Keratinocyte (primary cell): Measurements from ENCODE around the gene TMEM59L. TPM values are rescaled to one million over a fixed set of nuclear protein-coding genes. Genes with fewer than 3 reads are reported as not detected.
A peak's percentile ranks its signal among the peaks of the same experiment; 100 is the strongest.

Experiments used
- DNase-seq: peaks from one replicate; pipeline ENCODE4 v3.0.0-alpha.2; 2011; ENCODE audit warnings: low read depth, missing footprints, low spot score
- FAIRE-seq: peaks from 2 replicates; lab custom pipeline; 2011; peaks lifted over from hg19 to GRCh38; lab: Jason Lieb, UNC
- H2AFZ ChIP-seq: 2 replicates; pipeline ENCODE4 v1.6.0; 2012; ENCODE audit warnings: low read length, control low read depth, inconsistent platforms; ENCODE audit not compliant: control insufficient read depth
- H3K27ac ChIP-seq: 2 replicates; pipeline ENCODE4 v1.5.1; 2011; ENCODE audit warnings: low read length; ENCODE audit not compliant: control insufficient read depth, insufficient read depth
- H3K27me3 ChIP-seq: 3 replicates; pipeline ENCODE4 v1.6.0; 2011; ENCODE audit warnings: low read length; ENCODE audit not compliant: control insufficient read depth, insufficient read depth; ENCODE audit errors: extremely low read depth
- H3K36me3 ChIP-seq, 2 experiments: 2 replicates in 1 of 2; 3 replicates in 1 of 2; pipeline ENCODE4 v1.5.1; 2011; ENCODE audit warnings: low read length in 2 of 2, mild to moderate bottlenecking in 1 of 2; ENCODE audit not compliant: control insufficient read depth in 2 of 2, insufficient read depth in 2 of 2; ENCODE audit errors: extremely low read depth in 1 of 2
- H3K4me1 ChIP-seq: 3 replicates; pipeline ENCODE4 v1.5.1; 2011; ENCODE audit warnings: low read length; ENCODE audit not compliant: control insufficient read depth, insufficient read depth; ENCODE audit errors: extremely low read depth
- H3K4me2 ChIP-seq: 3 replicates; pipeline ENCODE4 v1.6.0; 2011; ENCODE audit warnings: low read depth, low read length; ENCODE audit not compliant: control insufficient read depth, insufficient read depth; ENCODE audit errors: extremely low read depth
- H3K4me3 ChIP-seq, 3 experiments: fragments of 200-600 bp in 1 of 3; sonication (generic) in 1 of 3; 2 replicates in 2 of 3; 3 replicates in 1 of 3; pipeline ENCODE4 v1.5.1; 2011 to 2016; ENCODE audit warnings: low read length in 3 of 3, mild to moderate bottlenecking in 3 of 3, control low read depth in 2 of 3, inconsistent platforms in 1 of 3, low read depth in 1 of 3, mixed read lengths in 1 of 3, mixed run types in 1 of 3, moderate library complexity in 1 of 3; ENCODE audit not compliant: control insufficient read depth in 2 of 3, insufficient read depth in 2 of 3; ENCODE audit errors: extremely low read depth in 1 of 3
- H3K79me2 ChIP-seq: 2 replicates; pipeline ENCODE4 v1.6.0; 2012; ENCODE audit warnings: low read length; ENCODE audit not compliant: control insufficient read depth, insufficient read depth
- H3K9ac ChIP-seq: 3 replicates; pipeline ENCODE4 v1.6.0; 2011; ENCODE audit warnings: low read length; ENCODE audit not compliant: control insufficient read depth, insufficient read depth; ENCODE audit errors: extremely low read depth
- H3K9me1 ChIP-seq: 3 replicates; pipeline ENCODE4 v1.6.0; 2011; ENCODE audit warnings: low read length; ENCODE audit not compliant: control insufficient read depth, insufficient read depth; ENCODE audit errors: extremely low read depth
- H3K9me3 ChIP-seq: 2 replicates; pipeline ENCODE4 v1.5.1; 2012; ENCODE audit warnings: low read depth, low read length; ENCODE audit not compliant: control insufficient read depth
- H4K20me1 ChIP-seq: 3 replicates; pipeline ENCODE4 v1.6.0; 2011; ENCODE audit warnings: low read length; ENCODE audit not compliant: control insufficient read depth, insufficient read depth; ENCODE audit errors: extremely low read depth
- CTCF ChIP-seq, 3 experiments: IDR thresholded peaks in 1 of 3; conservative IDR thresholded peaks in 1 of 3; optimal IDR thresholded peaks in 1 of 3; 2 replicates in 2 of 3; 3 replicates in 1 of 3; pipeline versions ENCODE3 to v1.5.1; 2011; ENCODE audit warnings: low read length in 3 of 3, mild to moderate bottlenecking in 3 of 3, moderate library complexity in 2 of 3, control low read depth in 1 of 3, inconsistent platforms in 1 of 3; ENCODE audit not compliant: insufficient read depth in 2 of 3; ENCODE audit errors: extremely low read depth in 1 of 3
- EZH2 ChIP-seq: IDR thresholded peaks from one replicate; pipeline ENCODE4 v1.6.1; 2012; ENCODE audit warnings: inconsistent platforms, mild to moderate bottlenecking, low read length, moderate library complexity
- dilution Hi-C: fragments of 300-500 bp; cut with MboI; formaldehyde crosslinking; loops from one replicate; pipeline ENCODE4 v1.7.0; 2020; ENCODE audit warnings: low sequenced_read_pairs; ENCODE audit not compliant: extremely low pct_ligation_motif_present
- polyA plus RNA-seq, 5 experiments: library from polyadenylated mRNA; depleted of rRNA in 3 of 5; stranded (reverse) in 3 of 5; stranded (forward) in 1 of 5; unstranded in 1 of 5; fragments of >200 nt; gene quantifications; 1 replicate in 1 of 5; 2 replicates in 3 of 5; 3 replicates in 1 of 5; pipeline versions ENCODE4 v1.2.1 to v1.2.3, GENCODE V29; 2011 to 2012; ENCODE audit warnings: missing spikeins in 2 of 5, low read depth in 1 of 5, low replicate concordance in 1 of 5

The TMEM59L gene
- polyA plus RNA-seq, 1 donor (not counting 4 experiments of a cell fraction or from before 2014, with no cell fraction given) = not detected

GRCh38 chr19:18594824-18595373 is 17.8 kb upstream of the TMEM59L start:
- peaks cover 5 to 8% of the 10 kb centered on the region in 2 experiments for H3K36me3 ChIP-seq
- no peak overlapping the region for H2AFZ ChIP-seq
- no peaks in the 10 kb centered on the region for H3K9me3 ChIP-seq
- dilution Hi-C loops = no loop called here
- DNase-seq (no peak), FAIRE-seq (no peak)
- H3K27me3 ChIP-seq = no peaks in the 10 kb centered on the region
- no peaks in the 10 kb centered on the region for H4K20me1 ChIP-seq
- no peaks in the 10 kb centered on the region for H3K9me1 ChIP-seq
- H3K4me2 ChIP-seq = peak overlapping the region; percentile 70
- peaks cover 6% of the 10 kb centered on the region for H3K79me2 ChIP-seq
- no peak overlapping the region for H3K9ac ChIP-seq
- H3K4me1 ChIP-seq = peaks cover 6% of the 10 kb centered on the region
- peak overlapping the region; percentile 20 to 33 (median 29) for H3K4me3 ChIP-seq
- no peak overlapping the region for H3K27ac ChIP-seq
- no peak for TF ChIP-seq CTCF (optimal IDR thresholded peaks at IDR 0.05 in 1 of 3, IDR thresholded peaks at IDR 0.05 in 1 of 3, conservative IDR thresholded peaks at IDR 0.05 in 1 of 3; ENCODE audit: extremely low read depth in 1 of 3, insufficient read depth in 2 of 3, low read length in 3 of 3)
- no peak for TF ChIP-seq EZH2

GRCh38 chr19:18595475-18595874 is 17.2 kb upstream of the TMEM59L start:
- DNase-seq (no peak), FAIRE-seq (no peak)
- H3K79me2 ChIP-seq = peaks cover 3% of the 10 kb centered on the region
- no peak overlapping the region for H3K27ac ChIP-seq
- H3K9me1 ChIP-seq = no peaks in the 10 kb centered on the region
- H3K27me3 ChIP-seq = no peaks in the 10 kb centered on the region
- dilution Hi-C loops = no loop called here
- no peak overlapping the region for H3K4me2 ChIP-seq
- TF ChIP-seq CTCF (optimal IDR thresholded peaks at IDR 0.05 in 1 of 3, IDR thresholded peaks at IDR 0.05 in 1 of 3, conservative IDR thresholded peaks at IDR 0.05 in 1 of 3; ENCODE audit: extremely low read depth in 1 of 3, insufficient read depth in 2 of 3, low read length in 3 of 3) (no peak), EZH2 (no peak)
- no peak overlapping the region for H3K4me3 ChIP-seq
- no peak overlapping the region for H3K9ac ChIP-seq
- H2AFZ ChIP-seq = no peak overlapping the region
- peaks cover 4 to 5% of the 10 kb centered on the region in 2 experiments for H3K36me3 ChIP-seq
- no peaks in the 10 kb centered on the region for H4K20me1 ChIP-seq
- H3K9me3 ChIP-seq = no peaks in the 10 kb centered on the region
- H3K4me1 ChIP-seq = peaks cover 4% of the 10 kb centered on the region
